Stimulated activated CD8-positive, alpha-beta memory T cell treated with anti-CD3 and anti-CD28 coated beads, Interleukin-2, amount 100 ng/mL, for 48 hours (primary cell): ENCODE results near the gene ITGAL.

Source experiments
- DNase-seq, 2 donors: peaks; one replicate each; pipeline ENCODE4 v3.0.0-alpha.2; 2020; ENCODE audit warnings: low read depth in 2 of 2

The ITGAL gene

DNA sequence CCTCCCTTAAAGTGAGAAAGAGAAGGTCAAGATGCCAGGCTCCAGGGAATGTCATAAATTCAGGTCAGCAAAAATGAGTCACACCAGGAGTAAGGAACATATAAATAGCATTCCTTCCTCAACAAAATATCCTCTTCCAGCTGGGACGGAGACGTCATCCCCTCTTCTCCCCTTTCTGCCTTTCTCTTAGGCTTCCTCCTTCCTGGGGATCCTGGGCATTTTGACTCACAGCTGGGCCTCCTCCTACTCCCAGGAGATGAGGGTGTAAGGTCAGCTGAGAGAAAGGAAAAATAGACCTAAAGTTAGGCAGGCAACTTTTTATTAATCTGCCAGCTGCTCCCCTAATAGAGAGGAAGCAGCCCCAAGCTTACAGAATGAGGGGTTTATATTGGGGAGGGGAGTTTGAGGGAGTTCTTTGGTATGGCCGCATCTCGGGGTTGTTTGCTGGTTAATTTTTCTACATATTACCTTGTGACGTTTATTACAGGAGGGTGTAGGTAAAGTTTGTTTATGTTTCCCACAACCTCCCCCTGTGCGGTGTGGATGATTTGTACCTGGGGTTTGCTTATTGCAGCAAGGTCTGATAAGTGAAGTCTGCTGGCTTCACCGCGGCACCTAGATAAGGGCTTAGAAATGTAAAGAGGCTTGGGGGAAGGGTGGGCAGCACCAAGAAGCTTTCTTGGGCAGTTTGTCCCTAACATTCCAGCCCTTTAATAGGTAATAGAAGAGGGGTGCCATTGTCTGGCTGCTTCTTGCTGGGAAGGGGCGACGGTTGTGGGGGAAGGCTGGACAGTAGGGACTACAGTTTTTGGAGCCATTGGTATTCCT, 69.2 kb downstream of the ITGAL start:
- DNase-seq = no peak

- DNase-seq = no peak
Observed at GRCh38 chr16:30543067-30543466, 70.5 kb downstream of the ITGAL start.

DNA sequence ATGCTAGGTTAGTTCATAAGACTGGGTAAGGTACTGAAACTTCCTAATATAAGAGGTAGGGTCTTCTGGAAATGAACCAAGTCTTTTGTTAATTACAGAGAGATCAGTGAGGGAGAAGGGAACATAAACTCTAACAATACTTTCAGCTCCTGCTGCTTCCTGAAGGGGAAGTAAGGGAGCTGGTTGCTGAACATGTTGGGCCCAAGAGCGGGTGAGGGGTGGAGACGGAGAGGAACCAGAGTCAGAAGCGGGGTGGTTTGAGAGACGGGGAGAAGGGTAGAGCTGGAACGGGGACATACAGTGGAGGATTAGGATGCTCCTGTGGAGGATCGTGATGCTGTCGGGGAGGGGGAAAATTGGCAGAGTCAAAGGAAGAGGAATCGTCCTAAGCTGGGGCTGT, 73.6 kb downstream of the ITGAL start:
- no peak for DNase-seq

GRCh38 chr16:30548416-30549253, 76.1 kb downstream of the ITGAL start:
- DNase-seq = no peak

GRCh38 chr16:30551781-30552180, 79.2 kb downstream of the ITGAL start:
- peak in 1 of 2 donors; percentile 44 for DNase-seq

DNA sequence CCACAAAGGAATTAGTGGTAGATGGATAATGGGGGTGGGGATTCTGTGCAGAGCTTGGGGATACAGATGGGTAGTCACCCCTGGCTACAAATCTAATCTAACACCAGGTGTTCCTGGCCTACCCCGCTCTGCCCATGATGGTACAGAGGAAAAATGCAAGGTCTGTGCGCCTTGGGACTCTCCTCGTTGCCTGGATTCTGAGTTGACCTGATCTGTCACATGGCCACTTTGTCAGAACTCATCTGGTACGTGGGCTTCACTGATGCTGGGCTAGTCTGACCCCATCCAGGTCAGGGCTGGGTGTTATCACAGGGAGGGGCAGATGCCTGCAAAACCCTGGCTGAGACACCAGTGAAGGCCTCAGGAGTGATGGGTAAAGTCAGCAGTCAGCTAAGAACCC, 80.4 kb downstream of the ITGAL start:
- no peak for DNase-seq

DNA sequence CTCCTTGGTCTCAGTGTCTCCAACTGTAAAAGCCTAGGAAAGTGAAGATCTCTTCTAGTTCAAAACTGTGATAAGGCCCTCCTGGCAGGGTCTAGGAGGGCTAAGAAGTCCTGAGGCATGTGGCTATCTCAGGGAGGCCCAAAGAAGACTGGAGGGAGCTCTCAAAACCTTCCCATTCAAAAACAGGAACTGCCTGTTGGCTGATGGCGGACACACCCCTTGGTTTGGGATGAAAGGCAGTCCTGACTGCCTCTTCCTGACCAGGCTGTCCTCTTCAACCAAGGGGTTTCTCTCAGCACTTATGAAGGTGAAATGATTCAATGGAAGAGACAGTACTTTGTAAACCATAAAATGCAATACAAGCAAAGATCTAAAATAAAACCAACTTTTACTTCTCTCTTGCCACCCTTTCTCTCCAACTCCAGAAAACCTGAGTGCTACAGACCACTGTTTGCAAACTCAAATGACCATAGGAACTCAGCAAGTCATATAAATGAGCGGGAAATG, 80.9 kb downstream of the ITGAL start:
- DNase-seq = no peak

DNA sequence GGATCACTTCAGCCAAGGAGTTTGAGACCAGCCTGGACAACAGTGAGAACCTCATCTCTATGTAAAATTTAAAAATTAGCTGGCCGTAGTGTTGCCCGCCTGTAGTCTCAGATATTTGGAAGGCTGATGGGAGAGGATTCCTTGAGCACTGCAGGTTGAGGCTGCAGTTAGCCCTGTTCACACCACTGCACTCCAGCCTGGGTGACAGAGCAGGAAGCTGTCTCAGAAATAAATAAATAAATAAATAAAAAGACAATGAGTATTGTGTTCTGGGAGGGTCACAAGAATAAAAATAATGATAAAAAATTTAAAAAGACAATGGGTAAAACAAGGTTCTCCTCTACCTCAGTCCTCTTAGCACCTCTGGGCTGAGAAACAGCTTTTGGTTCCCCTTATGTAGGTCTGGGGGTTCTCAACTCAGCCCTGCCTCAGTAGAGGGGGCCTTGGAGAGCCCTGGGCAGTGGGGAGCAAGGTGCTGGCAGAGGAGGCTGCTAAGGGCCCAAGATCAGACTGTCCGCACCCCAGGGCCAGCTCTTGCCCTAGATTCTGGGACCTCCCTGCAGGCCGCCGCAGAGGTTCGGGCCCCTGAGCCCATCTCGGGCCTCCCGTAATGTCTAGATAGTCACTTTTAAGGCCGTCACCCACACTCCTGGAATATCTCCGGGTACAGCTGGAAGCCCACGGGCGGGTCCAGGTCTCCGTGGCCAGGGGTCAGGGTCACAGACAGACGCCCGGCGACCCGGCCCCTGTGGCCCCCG, 82.2 kb downstream of the ITGAL start:
- DNase-seq = no peak

DNA sequence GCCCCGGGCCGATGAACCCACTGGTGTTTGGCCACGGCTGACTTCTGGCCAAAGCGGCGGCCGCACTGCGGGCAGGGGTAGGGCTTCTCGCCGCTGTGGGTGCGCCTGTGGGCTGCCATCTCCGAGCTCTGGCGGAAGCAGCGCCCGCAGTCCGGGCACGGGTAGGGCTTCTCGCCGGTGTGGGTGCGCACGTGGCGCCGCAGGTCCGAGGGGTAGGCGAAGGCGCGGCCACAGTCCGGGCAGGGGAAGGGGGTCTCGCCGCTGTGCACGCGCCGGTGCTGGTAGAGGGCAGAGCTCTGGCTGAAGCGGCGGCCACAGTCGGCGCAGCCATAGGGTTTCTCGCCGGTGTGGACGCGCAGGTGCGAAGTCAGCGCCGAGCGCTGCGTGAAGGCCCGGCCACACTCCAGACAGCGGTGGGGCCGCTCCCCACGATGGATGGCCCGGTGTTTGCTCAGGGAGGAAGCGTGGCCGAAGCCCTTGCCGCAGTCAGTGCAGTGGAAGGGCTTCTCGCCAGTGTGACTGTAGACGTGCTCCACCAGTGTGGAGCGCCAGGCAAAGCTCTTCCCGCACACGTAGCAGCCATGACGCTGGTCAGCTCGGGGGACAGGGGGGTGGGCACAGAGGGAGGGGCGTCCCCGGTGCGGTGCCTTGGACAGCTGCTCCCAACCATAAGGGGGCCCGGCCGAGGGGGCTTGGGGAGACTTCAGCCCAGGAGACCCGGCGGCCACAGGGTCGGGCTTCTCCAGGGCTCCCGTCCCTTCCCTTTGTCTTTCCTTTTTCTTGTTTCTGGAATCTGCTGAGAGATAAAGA, 83.0 kb downstream of the ITGAL start:
- DNase-seq = no peak

GRCh38 chr16:30556125-30556473, 83.6 kb downstream of the ITGAL start:
- DNase-seq = no peak

GRCh38 chr16:30557707-30557956, 85.1 kb downstream of the ITGAL start:
- DNase-seq = no peak

GRCh38 chr16:30557957-30558788, 85.6 kb downstream of the ITGAL start, which contains the start of gene ZNF764:
ZNF764 (minus strand) TSS chr16:30558374; CDS start chr16:30558182, 192 bp downstream.
- DNase-seq = peak; percentile 94

- DNase-seq = no peak
Observed at GRCh38 chr16:30558789-30559377, 86.3 kb downstream of the ITGAL start.

DNA sequence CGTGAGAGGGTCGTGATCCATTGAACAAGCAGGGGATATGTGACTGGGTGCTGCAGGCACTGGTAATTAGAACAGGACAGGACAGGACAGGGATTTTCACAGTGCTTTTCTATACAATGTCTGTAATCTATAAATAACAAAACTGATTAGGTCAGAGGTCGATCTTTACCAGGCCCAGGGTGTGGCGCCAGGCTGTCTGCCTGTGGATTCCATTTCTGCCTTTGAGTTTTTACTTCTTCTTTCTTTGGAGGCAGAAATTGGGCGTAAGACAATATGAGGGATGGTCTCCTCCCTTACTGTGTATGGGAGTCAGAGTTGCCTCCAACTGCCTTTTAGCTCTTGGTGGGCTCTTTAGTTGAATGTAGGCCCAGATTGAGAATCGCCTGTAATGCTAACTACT, 87.1 kb downstream of the ITGAL start:
- DNase-seq = no peak

DNA sequence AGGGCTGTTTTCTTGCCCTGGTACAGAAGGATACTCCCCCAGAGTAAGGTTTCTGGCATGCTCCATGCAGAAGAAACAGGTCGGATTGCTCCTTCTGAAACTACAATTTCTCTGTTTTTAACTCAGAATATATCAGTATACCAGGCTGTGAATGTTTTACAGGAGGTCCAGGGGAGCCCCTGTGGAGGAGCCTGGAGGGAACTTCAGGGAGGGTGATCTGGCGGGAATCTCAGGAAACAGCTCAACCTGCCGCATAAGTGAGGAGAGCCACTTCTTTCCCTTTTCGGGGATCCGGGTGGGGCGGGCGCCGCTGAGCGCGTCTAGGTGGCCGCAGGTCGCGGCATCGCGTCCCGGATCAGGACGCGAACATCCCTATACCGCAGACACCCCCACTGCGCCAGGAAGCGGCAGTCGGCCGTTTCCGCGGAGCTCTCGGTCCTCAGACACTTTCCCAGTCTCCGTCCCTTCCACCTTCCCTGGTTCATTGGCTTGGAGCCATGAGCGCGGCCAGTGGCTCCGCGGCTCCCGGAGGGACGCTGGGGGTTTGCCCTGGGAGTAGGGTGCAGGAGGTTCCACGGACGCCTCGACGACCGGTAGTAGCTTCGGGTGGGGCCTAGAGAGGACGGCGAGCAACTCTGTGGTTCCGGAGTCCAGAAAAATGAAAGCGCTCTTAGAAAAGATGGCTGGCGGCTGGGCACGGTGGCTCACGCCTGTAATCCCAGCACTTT, 88.7 kb downstream of the ITGAL start:
- DNase-seq = no peak

DNA sequence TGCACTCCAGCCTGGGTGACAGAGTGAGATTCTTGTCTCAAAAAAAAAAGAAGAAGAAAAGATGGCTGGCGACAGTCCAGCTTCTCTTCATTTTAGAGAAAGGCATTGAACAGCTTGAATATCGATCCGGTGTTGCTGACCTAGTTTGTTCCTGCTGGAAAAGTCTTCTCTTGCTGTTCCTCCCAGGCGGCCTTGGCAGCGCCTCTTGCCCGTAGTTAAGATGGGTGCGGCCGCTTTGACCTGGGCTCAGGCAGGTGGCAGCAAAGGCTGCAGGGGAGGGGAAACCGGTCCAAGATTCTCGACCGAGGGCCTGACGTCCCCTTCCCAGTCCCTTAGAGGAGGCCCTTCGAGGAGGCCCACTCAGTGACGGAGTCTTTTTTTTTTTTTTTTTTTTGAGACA, 89.5 kb downstream of the ITGAL start:
- no peak for DNase-seq

DNA sequence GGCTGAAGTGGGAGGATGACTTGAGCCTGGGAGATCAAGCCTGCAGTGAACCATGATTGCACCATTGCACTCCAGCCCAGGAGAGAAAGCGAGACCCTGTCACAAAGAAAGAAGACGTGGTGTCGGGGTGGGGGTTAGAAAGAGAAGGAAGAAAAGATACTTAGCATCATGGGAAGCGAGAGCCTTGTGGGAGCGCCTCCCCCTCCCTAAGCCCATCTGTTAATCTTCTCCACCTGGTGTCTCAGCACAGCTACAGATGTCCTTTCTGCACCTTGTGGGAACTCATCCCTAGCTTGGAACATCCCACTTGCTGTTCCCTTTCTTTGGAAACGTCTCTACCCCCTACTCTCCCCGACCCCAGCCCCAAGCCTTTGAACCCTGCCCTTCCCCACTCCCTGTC, 93.0 kb downstream of the ITGAL start:
- no peak for DNase-seq

DNA sequence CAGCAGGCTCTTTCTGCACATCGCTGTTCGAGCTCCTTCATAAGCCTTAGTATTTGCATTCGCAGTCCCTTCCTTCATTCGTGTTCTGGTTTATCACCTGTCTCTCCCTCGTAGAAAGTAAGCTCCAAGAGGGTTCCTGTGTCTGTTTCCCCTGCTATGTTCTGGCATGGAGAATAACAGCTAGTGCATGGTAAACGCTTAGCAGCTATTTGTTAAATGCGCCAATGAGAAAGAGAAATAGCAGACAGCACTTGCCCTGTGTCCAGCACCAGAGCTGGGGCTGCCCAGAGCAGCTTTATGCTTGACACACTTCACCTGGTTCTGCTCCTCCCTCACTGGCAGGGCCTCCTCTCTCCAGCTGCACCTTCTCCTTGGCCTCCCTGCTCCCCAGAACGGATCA, 93.4 kb downstream of the ITGAL start:
- no peak for DNase-seq

DNA sequence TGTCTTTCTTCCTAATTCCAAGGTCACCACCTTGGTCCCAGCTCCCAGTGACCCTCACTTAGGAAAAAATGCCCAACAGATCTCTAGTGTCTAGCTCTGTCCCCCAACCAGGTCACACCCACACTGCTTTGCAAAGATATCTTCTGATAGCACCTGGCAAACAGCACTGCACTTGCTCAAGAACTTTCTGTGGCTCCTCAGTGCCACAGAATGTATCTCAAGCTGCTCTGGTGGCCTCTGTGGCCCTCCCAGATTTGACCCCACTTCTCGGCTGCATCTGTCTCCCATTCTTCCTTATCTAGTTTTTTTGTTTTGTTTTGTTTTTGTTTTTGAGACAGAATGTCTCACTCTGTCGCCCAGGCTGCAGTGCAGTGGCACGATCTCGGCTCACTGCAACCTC, 94.0 kb downstream of the ITGAL start:
- no peak for DNase-seq
